SH-SY5Y (cell line): ENCODE measurements around the gene AMIGO1.

Experiments used
- GATA2 ChIP-seq: IDR thresholded peaks from 2 replicates; pipeline ENCODE4 v1.6.1; 2011; ENCODE audit warnings: mild to moderate bottlenecking, low read depth, low read length
- GATA3 ChIP-seq: IDR thresholded peaks from 2 replicates; pipeline ENCODE4 v1.6.1; 2011; ENCODE audit warnings: low read depth, mild to moderate bottlenecking, low read length, moderate library complexity

AMIGO1 gene

DNA sequence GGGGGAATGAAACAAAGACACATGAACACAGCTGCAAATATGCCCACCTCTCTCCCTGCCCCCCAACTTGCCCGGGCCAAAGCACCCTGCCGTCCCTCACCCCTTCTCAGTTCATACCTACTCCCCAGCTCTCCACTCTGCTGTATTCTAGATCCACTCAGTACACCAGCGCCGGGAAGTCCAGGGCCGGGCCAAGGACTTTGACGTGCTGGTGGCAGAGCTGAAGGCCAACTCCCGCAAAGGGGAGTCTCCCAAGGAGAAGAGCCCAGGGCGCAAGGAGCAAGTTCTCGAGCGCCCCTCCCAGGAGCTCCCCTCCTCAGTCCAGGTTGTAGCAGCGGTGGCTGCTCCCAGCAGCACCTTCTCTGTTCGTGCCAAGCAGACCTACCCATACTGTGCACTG, 20.8 kb downstream of the AMIGO1 start:
- TF ChIP-seq GATA2, result no peak
- TF ChIP-seq GATA3, result no peak

DNA sequence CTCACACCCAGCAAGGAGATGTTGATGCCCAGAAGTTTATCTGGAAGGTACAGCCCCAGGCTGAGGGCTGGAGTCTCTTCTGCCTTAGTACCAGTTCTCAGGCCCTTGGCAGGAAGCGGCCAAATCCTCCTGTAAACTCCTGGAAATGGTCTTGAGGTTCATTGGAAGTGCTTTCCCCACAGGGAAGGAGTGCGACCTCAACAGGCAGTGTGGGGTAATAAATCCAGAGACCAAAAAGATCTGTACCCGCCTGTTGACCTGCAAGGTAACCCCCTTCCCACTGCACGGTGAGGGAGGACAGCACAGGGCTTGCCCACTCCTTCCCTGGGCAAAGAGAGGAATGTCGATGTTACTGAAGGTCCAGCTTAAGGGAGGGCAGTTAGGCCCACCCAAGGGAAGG, 21.3 kb downstream of the AMIGO1 start:
- TF ChIP-seq GATA3 (no peak), GATA2 (no peak)

- TF ChIP-seq GATA3 (no peak), GATA2 (no peak)
These were observed 22.3 kb downstream of the AMIGO1 start for GRCh38 chr1:109487261-109487660.

DNA sequence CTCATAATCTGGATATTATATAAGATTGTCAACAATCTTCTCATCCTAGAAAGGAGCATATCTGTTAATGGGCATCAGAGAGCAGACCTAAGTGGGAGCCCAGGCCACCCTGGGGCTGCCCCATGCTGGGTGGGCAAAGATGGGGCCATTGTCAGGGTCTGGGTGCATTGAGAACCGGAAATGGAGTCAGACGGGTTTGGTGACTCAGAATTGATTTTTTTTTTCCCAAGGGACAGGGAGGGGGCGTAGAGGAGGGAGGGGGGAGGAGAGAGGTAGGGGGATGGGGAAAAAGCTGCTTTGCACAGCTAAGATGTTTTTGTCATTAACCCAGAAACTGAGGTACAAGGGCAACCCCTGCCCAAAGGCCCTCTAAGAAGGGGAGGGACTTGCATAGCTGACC, 24.5 kb downstream of the AMIGO1 start:
- TF ChIP-seq GATA3, result no peak
- no peak for TF ChIP-seq GATA2

DNA sequence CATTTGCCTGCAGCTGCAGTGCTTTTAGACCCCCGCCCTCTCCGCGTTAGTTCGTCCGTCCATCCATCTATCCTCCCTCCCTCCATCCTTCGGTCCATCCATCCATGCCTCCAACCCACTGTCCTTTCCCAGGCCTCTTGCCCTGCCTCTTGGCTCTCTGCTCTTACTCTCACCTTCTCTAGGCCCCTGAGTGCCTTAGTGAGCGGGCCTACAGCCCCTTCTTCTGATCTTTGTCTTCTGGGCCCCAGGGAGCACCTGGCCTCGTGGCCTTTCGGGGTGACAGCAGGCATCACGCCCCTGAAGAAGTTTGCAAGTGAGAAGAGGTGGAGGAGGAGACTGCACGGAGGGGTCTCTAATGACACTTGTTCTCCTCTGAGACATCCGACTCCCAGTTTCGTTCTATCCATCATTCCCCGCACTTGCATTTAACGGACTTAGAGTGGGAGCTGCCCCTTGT, 25.0 kb downstream of the AMIGO1 start:
- no peak for TF ChIP-seq GATA3

- TF ChIP-seq GATA3, result no peak
- TF ChIP-seq GATA2, result no peak
These were observed 25.6 kb downstream of the AMIGO1 start, which contains the start of gene ATXN7L2 for GRCh38 chr1:109483672-109484518. ATXN7L2 (plus strand) TSS chr1:109483905; CDS start chr1:109483954, 49 bp downstream.

DNA sequence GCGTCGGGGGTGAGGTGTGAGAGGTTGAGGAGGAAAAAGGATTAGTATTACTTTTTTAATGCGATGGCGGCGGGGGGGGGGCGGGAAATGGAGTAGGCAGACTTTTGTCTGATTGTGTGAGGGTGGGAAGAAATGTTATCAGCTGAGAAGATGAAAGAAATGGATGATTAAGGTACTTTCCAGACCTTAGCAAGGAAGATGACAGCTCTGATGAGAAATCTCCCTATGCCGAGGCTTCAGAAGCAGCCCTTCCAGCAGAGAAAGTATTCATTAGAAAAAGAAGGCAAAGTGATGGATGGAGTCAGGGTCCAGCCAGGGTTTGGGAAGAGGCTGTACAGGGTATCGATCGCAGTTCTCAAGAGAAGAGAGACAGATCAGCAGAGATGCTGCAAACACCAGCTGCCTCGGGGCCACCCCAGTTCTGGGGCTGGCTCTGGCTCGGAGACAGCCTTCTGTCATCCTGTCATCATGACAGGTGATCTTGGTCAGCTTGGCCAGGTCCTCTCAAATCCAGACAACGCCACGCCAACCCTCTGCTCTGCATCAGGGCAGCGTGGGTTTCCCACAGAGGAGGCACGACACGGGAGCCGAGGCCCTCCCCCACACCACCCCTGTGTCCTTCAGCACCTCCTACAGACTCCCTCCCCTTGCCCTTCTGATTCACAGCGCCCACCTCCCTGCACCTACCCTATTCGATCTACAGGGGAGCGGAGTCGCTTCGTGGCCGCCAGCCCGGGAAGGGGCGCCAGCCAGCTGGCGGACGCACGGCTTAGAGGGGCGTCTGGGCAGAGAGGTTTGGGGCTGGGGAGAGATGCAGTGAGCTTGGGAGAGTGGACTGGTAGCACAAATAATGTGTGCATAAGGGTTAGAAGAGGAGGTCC, 26.5 kb downstream of the AMIGO1 start:
- TF ChIP-seq GATA3, result no peak
- no peak for TF ChIP-seq GATA2

DNA sequence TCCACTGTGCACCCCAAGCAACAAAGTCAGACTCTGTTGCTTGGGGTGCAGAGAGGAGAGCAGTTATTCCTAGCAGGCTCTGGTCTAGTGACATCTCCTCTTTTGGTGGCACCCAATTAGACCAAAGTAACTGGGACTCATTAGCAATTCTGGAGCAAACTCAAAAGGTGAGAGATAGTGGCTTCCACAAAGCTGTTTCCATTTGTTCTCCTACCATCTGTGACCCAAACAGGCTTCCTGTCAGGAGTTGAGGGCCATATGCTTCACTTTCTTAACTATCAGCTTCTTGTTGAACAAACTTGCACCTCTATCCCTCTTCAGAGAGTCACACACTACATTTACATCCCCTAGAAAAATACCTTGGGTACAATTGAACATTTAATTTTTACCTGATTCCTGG, 27.3 kb downstream of the AMIGO1 start:
- TF ChIP-seq GATA3, result no peak
- no peak for TF ChIP-seq GATA2

- TF ChIP-seq GATA2 (no peak), GATA3 (no peak)
These were observed 27.9 kb downstream of the AMIGO1 start for GRCh38 chr1:109481646-109482045.

DNA sequence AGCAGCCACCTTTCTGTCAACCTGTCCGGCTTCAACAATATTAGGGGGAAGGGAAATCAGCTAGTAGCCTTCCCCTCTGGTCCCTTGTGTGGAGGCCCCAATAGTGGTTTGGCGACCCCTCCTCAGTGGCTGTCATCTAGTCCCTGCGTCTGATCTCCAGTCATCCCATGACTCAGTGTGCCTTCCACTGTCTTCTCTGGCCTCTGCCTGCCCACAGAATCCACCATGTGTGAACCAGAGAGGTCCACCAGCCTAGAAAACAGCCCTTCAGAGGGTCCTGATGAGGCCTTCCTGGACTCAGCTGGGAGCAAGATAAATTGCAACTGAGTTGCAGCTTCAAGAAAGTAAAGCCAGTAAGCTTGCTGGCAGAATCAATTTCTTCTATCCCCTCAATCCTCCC, 29.6 kb downstream of the AMIGO1 start:
- TF ChIP-seq GATA2 (no peak), GATA3 (no peak)

DNA sequence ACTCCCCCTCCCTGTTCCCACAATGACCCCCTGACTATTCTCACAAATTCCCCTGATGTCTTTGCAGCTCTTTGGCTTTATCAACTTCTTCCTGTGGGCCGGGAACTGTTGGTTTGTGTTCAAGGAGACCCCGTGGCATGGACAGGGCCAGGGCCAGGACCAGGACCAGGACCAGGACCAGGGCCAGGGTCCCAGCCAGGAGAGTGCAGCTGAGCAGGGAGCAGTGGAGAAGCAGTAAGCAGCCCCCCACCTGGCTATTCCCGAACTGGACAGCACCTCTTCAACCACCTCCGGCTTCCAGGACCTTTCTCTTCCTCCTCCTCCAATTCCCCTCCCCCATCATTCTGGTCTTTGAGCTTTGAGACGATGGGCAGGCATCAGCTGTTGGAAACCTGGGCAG, 30.2 kb downstream of the AMIGO1 start:
- TF ChIP-seq GATA3, result no peak
- TF ChIP-seq GATA2, result no peak

GRCh38 chr1:109478806-109479205, 30.7 kb downstream of the AMIGO1 start:
- TF ChIP-seq GATA2, result no peak
- no peak for TF ChIP-seq GATA3

DNA sequence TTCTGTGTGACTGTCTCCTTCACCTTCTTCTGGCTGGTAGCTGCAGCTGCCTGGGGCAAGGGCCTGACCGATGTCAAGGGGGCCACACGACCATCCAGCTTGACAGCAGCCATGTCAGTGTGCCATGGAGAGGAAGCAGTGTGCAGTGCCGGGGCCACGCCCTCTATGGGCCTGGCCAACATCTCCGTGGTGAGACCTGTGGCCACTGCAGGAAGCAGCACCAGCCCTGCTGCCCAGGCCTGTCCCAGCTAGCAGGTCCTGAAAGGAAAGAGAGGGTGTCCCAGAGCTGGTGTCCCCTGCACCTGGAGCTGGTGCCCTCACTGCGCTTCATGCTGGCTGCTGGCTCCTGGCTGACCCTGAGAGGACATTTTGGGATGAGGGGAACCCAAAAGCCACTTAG, 31.7 kb downstream of the AMIGO1 start:
- no peak for TF ChIP-seq GATA2
- no peak for TF ChIP-seq GATA3

- no peak for TF ChIP-seq GATA2
- no peak for TF ChIP-seq GATA3
These were observed 32.7 kb downstream of the AMIGO1 start for GRCh38 chr1:109476825-109477224.
